Hepatocyte (in vitro differentiated cells): ENCODE measurements around the gene CCDC81.

Experiments used
- CTCF ChIP-seq: fragments of 200-600 bp; sonication (generic); IDR thresholded peaks from 2 replicates; pipeline ENCODE4 v1.5.1; 2016; ENCODE audit warnings: antibody characterized with exemption, mild to moderate bottlenecking; ENCODE audit not compliant: poor library complexity
- EZH2 ChIP-seq: fragments of 200-600 bp; sonication (generic); IDR thresholded peaks from 2 replicates; pipeline ENCODE4 v1.6.1; 2016; ENCODE audit warnings: antibody characterized with exemption, mild to moderate bottlenecking, borderline replicate concordance

- TF ChIP-seq CTCF: no peak
- no peak for TF ChIP-seq EZH2
Measured at GRCh38 chr11:86422371-86422770, 47.7 kb downstream of the CCDC81 start.
